ENCODE measurements around the gene RFPL1.
"Not testable (repeated sequence)": the region's sequence is repeated elsewhere in the genome, so short reads cannot be mapped to it uniquely, and the experiment has no call there.

The RFPL1 gene

DNA sequence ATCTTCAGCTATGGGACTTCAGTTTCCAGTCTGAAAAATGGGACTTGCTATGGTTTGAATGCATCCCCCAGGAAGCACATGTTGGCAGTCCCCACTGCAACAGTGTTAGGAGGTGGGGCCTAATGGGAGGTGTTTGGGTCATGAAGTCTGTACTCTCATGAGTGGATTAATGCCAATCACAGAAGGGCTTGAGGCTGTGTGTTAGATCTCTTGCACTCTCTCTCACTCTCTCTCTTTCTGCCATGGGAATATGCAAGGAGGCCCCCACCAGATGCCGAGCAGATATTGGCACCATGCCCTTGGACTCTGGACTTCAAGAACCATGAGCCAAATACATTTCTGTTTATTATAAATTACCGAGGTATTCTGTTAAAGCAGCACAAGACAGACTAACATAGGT is 42.3 kb upstream of the RFPL1 start:
- no peaks in the 10 kb centered on the region for H3K36me3 Mint-ChIP-seq (ENCODE audit: low read depth)
- TF ChIP-seq, protein P1, sequence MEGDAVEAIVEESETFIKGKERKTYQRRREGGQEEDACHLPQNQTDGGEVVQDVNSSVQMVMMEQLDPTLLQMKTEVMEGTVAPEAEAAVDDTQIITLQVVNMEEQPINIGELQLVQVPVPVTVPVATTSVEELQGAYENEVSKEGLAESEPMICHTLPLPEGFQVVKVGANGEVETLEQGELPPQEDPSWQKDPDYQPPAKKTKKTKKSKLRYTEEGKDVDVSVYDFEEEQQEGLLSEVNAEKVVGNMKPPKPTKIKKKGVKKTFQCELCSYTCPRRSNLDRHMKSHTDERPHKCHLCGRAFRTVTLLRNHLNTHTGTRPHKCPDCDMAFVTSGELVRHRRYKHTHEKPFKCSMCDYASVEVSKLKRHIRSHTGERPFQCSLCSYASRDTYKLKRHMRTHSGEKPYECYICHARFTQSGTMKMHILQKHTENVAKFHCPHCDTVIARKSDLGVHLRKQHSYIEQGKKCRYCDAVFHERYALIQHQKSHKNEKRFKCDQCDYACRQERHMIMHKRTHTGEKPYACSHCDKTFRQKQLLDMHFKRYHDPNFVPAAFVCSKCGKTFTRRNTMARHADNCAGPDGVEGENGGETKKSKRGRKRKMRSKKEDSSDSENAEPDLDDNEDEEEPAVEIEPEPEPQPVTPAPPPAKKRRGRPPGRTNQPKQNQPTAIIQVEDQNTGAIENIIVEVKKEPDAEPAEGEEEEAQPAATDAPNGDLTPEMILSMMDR (IDR thresholded peaks at IDR 0.05; ENCODE audit: unreplicated experiment in 3 of 3) = no peak
- no peaks in the 10 kb centered on the region for H3K27me3 Mint-ChIP-seq (ENCODE audit: low read depth)
- H3K27ac Mint-ChIP-seq = no peak overlapping the region
- H3K4me1 Mint-ChIP-seq = peaks cover 5% of the 10 kb centered on the region
- no peak overlapping the region for H3K4me3 Mint-ChIP-seq
- no peaks in the 10 kb centered on the region for H3K9me3 Mint-ChIP-seq

DNA sequence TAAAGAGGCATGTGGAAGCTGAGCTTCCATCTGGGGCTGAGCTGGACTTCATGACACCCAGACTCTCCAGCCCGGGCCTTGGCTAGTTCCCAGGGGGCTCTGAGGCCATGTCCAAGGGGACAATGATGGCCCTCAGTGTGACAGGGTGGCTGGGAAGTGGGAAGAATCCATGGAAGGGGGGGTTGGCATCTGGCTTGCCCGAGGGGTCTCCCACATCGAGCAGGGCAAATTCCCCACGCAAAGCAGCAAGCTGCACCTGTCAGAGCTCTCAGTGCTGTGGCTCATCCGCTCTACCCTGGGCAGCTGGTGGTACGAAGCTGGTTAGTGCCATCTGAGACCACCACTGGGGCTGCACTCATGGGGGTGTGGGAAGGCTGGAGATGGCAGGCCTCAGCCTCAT is 40.6 kb upstream of the RFPL1 start:
- Mint-ChIP-seq H3K27ac (no peak overlapping the region), H3K4me1 (peaks cover 5% of the 10 kb centered on the region), H3K27me3 (ENCODE audit: low read depth) (no peaks in the 10 kb centered on the region), H3K9me3 (no peaks in the 10 kb centered on the region), H3K4me3 (no peak overlapping the region), H3K36me3 (ENCODE audit: low read depth) (no peaks in the 10 kb centered on the region)
- TF ChIP-seq, protein P1 (IDR thresholded peaks at IDR 0.05; ENCODE audit: unreplicated experiment in 3 of 3) = no peak

DNA sequence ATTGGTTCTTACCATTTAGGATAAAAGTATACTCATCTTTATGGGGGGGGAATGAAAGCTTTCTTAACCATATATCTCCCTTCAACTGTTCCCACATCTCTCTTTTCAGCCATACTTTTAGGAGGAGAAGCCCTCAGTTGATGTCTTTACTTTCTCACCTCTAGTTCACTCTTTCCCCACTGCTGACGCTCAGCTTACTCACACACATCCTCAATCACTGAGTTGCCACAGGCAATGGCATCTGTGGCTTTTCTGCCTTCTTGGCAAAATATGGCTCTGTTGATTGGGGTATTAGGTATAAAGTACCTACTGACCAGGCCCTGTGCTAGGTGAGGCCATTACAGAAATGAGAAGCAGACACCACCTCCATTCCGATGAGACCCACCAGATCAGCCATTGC is 37.8 kb upstream of the RFPL1 start:
- Mint-ChIP-seq H3K27ac (no peak overlapping the region), H3K4me3 (no peak overlapping the region), H3K4me1 (no peaks in the 10 kb centered on the region), H3K9me3 (no peaks in the 10 kb centered on the region), H3K36me3 (ENCODE audit: low read depth) (no peaks in the 10 kb centered on the region), H3K27me3 (ENCODE audit: low read depth) (peaks cover 3% of the 10 kb centered on the region)
- TF ChIP-seq, protein P1 (IDR thresholded peaks at IDR 0.05; ENCODE audit: unreplicated experiment in 3 of 3) = no peak

DNA sequence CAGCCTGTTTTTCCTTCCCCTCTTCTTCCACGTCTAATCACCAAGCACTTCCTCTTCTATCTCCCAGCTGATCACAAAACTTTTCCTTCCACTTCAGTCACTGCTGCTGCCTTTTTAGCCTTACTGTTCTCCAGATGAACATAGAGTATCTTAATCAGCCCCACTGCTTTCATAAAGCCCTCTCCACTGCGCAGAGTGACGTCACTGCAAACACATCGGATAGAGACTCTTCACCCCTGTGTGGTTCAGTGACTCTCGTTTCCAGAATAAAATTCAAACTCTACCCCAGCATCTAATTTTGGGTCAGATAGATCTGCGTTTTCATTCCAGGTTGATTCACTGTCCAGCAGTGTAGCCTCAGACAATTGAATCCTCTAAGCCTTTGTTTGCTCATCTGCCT is 36.8 kb upstream of the RFPL1 start:
- H3K36me3 Mint-ChIP-seq (ENCODE audit: low read depth); H3K27me3 Mint-ChIP-seq (ENCODE audit: low read depth); H3K27ac Mint-ChIP-seq; H3K4me3 Mint-ChIP-seq; H3K4me1 Mint-ChIP-seq; H3K9me3 Mint-ChIP-seq: not testable (repeated sequence)

DNA sequence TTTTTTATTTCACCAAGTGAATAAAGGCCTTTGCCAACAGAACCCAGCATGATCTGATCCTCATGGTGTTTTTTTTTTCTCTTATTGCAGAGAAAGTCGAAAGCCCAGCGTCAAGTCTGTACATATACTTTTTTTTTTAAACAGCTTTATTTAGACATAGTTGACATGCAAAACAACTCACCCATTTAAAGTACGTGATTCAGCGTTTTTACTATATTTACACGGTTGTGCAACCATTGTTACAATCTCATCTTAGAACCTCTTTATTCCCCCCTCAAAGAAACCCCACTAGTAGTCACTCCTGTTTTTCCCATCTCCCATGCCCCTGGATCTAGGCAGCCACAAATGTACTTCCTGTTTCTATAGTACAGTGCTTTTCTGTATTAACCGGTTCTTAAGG is 29.4 kb upstream of the RFPL1 start:
- Mint-ChIP-seq H3K9me3 (no peaks in the 10 kb centered on the region), H3K4me1 (no peaks in the 10 kb centered on the region), H3K27me3 (ENCODE audit: low read depth) (peaks cover 5% of the 10 kb centered on the region), H3K27ac (no peak overlapping the region), H3K4me3 (no peak overlapping the region), H3K36me3 (ENCODE audit: low read depth) (no peaks in the 10 kb centered on the region)
- TF ChIP-seq, protein P1 (IDR thresholded peaks at IDR 0.05; ENCODE audit: unreplicated experiment in 3 of 3) = no peak

DNA sequence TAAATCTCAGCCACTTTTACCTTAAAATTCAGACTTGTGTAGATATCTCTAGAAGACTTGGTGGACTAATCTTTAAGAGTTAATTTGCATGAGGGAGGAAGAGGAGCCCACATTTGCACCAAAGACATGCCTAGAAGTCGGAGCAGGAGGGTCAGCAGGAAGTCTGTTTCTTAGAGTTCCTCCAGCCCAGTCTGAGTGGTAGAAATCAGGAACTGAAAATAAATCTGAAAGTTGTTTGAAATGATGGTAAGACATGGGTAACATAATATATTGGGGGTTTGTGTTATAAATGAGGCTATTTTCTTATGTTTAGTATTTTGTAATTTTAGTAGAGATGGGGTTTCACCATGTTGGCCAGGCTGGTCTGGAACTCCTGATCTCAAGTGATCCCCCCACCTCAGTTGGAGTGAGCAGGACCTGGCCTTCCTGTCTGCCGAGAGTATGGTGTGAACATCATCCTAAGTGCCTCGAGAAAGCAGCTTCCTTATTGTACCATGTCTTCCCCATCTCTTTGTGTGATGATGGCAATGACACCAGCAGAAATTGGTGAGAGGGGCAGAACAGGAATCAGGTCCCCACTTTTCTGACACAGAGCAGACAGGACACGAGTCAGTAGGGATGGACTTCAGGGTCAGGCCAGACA is 26.7 kb upstream of the RFPL1 start:
- H3K4me1 Mint-ChIP-seq; H3K27ac Mint-ChIP-seq; H3K27me3 Mint-ChIP-seq (ENCODE audit: low read depth); H3K36me3 Mint-ChIP-seq (ENCODE audit: low read depth); H3K4me3 Mint-ChIP-seq; H3K9me3 Mint-ChIP-seq: not testable (repeated sequence)

DNA sequence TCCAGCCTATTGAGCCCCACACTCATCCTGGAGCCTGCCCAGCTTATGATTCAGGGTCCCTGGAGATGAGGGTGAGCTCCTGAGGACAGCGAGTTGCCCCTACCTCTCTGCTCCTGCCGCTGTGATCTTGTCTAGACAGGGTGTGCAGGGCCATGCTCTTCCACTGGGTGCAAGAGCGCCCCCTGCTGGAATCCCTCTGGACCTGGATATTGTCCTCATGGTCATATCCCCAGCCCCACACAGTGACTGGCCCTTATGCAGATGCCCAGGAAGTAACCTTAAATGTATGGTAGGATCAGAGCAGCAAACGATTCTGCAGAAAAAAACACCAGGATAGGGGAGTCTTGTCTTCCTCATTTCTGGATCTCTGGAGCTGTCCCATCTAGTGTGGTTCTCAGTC is 25.6 kb upstream of the RFPL1 start:
- not testable (repeated sequence) for H3K4me1 Mint-ChIP-seq

DNA sequence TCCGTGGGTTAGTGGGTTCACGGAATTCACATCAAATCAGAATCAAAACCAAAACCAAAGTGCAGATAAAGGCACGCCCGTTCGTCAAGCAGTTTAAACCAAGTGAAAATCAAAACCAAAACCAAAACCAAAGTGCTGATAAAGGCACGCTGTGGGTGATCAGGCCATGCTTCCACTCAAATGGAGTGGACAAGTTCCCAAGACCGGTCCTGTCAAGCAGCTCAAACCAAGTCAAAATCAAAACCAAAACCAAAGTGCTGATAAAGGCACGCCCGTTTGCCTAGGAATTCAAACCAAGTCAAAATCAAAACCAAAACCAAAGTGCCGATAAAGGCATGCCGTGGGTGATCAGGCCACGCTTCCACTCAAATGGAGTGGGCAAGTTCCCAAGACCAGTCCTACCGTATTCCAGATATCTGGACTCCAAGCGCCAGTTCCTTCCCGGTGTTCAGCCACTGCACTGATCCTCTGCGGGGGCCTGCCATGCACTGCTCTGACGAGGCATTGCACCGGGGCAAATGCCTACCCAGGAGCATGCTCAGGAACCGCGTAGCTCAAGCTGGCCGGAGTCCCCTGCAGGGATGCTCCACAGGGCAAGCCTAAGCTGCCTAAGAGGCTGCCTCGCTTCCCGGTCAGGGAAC is 23.3 kb upstream of the RFPL1 start:
- H3K4me3 Mint-ChIP-seq; H3K36me3 Mint-ChIP-seq (ENCODE audit: low read depth); H3K27me3 Mint-ChIP-seq (ENCODE audit: low read depth); H3K4me1 Mint-ChIP-seq; H3K9me3 Mint-ChIP-seq: not testable (repeated sequence)
- peak overlapping the region in 1 of 3 experiments; percentile 26 for H3K27ac Mint-ChIP-seq

More for the DNA sequence above, 25.6 kb upstream of the RFPL1 start:
- not testable (repeated sequence) for H3K9me3 Mint-ChIP-seq; H3K27me3 Mint-ChIP-seq (ENCODE audit: low read depth); H3K27ac Mint-ChIP-seq; H3K36me3 Mint-ChIP-seq (ENCODE audit: low read depth); H3K4me3 Mint-ChIP-seq
- TF ChIP-seq, protein P1 (IDR thresholded peaks at IDR 0.05; ENCODE audit: unreplicated experiment in 3 of 3) = peak in 2 of 3 experiments; percentile 12 to 23

DNA sequence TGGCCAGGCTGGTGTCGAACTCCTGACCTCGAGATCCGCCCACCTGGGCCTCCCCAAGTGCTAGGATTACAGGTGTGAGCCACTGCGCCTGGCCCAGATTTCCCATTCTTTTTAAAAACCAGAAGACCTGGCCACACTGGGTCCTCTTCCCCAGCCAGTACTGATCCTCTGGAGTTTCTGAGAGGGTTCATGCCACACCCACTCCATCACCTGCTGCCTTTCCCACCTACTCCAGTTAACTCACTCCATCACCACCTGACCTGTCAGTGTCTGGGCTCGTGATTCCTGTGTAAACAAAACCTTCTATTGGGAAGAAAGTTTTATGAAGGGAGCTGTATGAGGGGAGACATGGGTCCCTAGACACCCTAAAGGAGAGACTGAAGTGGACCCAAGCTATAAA is 19.7 kb upstream of the RFPL1 start:
- not testable (repeated sequence) for H3K27ac Mint-ChIP-seq; H3K4me3 Mint-ChIP-seq; H3K27me3 Mint-ChIP-seq (ENCODE audit: low read depth); H3K9me3 Mint-ChIP-seq; H3K36me3 Mint-ChIP-seq (ENCODE audit: low read depth); H3K4me1 Mint-ChIP-seq
